ENCODE data around the gene FBXO3.
A peak's percentile ranks its signal among the peaks of the same experiment; 100 is the strongest.

Gene FBXO3

GRCh38 chr11:33721426-33721825 lies 52.9 kb downstream of the FBXO3 start:
- no peak for TF ChIP-seq CTCF (IDR thresholded peaks at IDR 0.05; ENCODE audit: insufficient read depth, low read depth, low read length, missing control alignments)
- no peak for DNase-seq (ENCODE audit: low read depth)
- H3K4me3 ChIP-seq (ENCODE audit: low read depth, low read length): no peak overlapping the region

- no peak for TF ChIP-seq CTCF (IDR thresholded peaks at IDR 0.05; ENCODE audit: insufficient read depth, low read depth, low read length, missing control alignments)
- no peak for DNase-seq (ENCODE audit: low read depth)
- no peak overlapping the region for H3K4me3 ChIP-seq (ENCODE audit: low read depth, low read length)
These were observed 54.7 kb downstream of the FBXO3 start for GRCh38 chr11:33719587-33719986.

DNA sequence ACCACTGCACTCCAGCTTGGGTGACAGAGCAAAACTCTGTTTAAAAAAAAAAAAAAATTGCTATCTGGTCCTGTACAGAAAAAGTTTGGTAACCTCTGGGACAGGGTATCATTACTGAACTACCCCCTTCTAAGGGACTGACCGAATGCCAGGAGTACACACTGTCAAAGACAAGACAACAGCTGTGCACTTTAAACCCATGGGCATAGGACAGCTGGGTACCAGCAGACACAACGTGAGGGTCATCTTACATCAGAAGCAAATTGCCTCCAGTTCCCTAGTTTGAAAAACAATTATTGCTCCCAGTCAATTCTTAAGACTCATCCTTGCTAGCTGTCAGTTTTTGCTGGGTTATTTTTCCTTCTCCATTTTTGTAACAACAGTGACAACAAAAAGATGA lies 55.9 kb downstream of the FBXO3 start:
- no peak for DNase-seq (ENCODE audit: low read depth)
- no peak for TF ChIP-seq CTCF (IDR thresholded peaks at IDR 0.05; ENCODE audit: insufficient read depth, low read depth, low read length, missing control alignments)
- H3K4me3 ChIP-seq (ENCODE audit: low read depth, low read length): no peak overlapping the region

GRCh38 chr11:33716243-33716642 lies 58.1 kb downstream of the FBXO3 start:
- DNase-seq (ENCODE audit: low read depth): peak; percentile 55
- peak; percentile 38 for TF ChIP-seq CTCF (IDR thresholded peaks at IDR 0.05; ENCODE audit: insufficient read depth, low read depth, low read length, missing control alignments)
- no peak overlapping the region for H3K4me3 ChIP-seq (ENCODE audit: low read depth, low read length)

DNA sequence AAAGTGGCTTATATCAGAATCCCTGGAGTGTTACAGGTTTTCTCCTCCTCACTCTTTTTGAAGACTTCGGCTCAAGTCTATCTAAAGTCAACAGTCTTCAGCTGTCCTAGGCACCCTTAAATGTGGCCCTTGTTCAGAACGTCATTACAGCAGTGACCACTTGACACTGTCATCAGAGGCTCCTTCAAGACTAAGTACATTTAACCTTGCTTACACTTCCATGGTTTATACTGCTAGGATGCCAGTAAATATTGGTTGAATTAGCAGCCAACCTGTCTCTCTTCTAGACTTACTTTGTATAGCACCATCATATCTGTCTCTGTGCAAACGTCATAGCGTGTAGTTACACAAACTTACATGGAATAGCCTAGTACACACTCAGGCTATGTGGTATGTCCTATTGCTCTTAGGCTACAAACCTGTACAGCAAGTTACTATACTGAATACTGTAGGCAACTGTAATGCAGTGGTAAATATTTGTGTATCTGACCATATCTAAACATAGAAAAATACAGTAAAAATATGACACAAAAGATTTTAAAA lies 60.4 kb downstream of the FBXO3 start:
- TF ChIP-seq CTCF (IDR thresholded peaks at IDR 0.05; ENCODE audit: insufficient read depth, low read depth, low read length, missing control alignments): no peak
- no peak for DNase-seq (ENCODE audit: low read depth)

DNA sequence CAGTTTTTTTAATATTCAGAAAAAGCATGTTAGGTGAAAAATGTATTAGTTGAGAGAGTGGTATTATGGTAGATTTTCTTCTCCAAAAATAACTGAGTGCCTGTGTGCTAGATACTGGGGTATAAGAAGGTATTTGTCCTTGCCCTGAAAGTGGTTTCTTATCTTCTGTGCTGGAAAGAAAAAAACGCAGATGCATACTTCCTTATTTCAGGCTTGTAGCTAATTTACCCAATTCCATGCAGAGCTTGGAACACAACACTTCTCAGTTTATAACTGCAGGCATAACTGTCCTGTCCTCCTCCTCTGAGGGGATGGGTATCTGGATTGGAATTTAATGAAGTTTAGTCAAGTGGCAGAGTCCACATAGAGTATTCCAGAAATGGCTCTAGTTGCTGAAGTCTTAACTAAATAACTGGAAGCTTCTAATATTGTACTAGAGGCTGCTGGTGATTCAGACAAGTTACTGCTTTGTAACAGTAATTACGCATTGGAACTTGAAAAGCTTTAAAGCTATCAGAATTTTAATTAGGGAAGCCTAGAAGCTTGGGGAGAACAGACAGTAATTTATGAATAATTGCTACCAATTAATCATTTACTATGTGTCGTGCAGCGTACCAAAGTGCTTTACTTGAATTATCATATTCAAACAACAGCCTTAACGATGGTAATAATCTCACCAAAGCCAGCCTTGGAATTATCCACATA lies 61.0 kb downstream of the FBXO3 start:
- no peak for TF ChIP-seq CTCF (IDR thresholded peaks at IDR 0.05; ENCODE audit: insufficient read depth, low read depth, low read length, missing control alignments)

More for the DNA sequence above, 60.4 kb downstream of the FBXO3 start:
- no peak overlapping the region for H3K4me3 ChIP-seq (ENCODE audit: low read depth, low read length)

GRCh38 chr11:33712436-33712835 lies 61.9 kb downstream of the FBXO3 start:
- no peak for TF ChIP-seq CTCF (IDR thresholded peaks at IDR 0.05; ENCODE audit: insufficient read depth, low read depth, low read length, missing control alignments)
- no peak overlapping the region for H3K4me3 ChIP-seq (ENCODE audit: low read depth, low read length)

More for the DNA sequence above, 61.0 kb downstream of the FBXO3 start:
- no peak overlapping the region for H3K4me3 ChIP-seq (ENCODE audit: low read depth, low read length)
- no peak for DNase-seq (ENCODE audit: low read depth)

More at GRCh38 chr11:33712436-33712835, 61.9 kb downstream of the FBXO3 start:
- no peak for DNase-seq (ENCODE audit: low read depth)
